GM21381 (cell line): ENCODE measurements around the gene KIRREL3.

Experiments
- ATAC-seq: cut with Tn5 transposase; IDR thresholded peaks from one replicate; pipeline ENCODE4 v1.9.1; 2021; ENCODE audit warnings: mild to moderate bottlenecking, moderate library complexity; ENCODE audit not compliant: unreplicated experiment

The KIRREL3 gene

GRCh38 chr11:126433989-126434949, 566.3 kb downstream of the KIRREL3 start:
- ATAC-seq, result no peak

DNA sequence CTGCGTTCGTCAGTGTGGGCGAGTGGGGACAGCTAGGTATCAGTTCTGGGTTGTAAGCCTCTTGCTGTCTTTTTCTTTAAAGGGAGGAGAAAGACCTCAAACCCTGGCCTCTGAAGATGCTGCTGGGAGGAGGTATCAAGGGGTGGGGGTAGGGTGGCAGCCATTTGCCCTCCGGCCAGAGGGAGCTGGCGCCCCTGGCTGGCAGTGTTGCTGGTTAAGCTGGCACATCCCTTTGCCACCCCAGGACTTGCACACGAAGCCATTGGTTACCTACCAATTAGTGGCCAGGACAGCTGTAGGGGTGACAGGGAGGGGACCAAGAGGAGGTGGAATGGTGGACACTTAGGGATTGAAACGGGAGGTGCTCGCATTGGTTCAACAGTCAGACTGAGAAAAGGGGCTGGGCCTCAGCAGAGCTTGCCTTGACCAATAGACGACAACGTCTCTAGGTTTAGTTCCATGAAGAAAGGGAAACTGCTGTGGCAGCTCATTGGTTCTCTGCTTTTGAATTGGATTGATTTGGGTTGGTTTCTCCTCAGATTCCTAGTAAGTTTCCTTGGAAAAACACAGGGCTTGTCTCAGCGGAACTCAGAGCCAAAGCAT, 567.2 kb downstream of the KIRREL3 start:
- ATAC-seq, result no peak

DNA sequence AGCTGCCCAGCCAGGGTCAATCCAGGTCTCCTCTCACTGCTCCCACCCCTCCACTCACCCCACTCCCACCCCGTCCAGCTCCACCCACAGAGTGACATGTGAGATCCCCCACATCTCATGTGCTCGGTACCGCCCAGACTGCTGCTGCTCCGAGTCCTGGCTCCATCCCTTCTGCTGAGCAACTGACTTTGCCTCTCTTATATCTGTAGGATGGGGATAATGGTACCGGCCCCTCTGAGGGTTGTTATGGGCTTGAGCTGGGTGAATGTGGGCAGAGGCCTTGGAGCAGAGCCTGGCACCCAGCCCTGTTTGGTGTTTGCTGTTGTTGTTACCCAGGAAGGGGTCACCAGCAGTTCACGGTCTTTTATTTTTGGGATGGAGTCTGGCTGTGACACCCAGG, 568.0 kb downstream of the KIRREL3 start:
- no peak for ATAC-seq

- ATAC-seq, result no peak
Measured at GRCh38 chr11:126432065-126432461, 568.5 kb downstream of the KIRREL3 start.

GRCh38 chr11:126431401-126432064, 569.0 kb downstream of the KIRREL3 start:
- ATAC-seq, result no peak

- ATAC-seq, result no peak
Measured at GRCh38 chr11:126430581-126431335, 569.8 kb downstream of the KIRREL3 start.

DNA sequence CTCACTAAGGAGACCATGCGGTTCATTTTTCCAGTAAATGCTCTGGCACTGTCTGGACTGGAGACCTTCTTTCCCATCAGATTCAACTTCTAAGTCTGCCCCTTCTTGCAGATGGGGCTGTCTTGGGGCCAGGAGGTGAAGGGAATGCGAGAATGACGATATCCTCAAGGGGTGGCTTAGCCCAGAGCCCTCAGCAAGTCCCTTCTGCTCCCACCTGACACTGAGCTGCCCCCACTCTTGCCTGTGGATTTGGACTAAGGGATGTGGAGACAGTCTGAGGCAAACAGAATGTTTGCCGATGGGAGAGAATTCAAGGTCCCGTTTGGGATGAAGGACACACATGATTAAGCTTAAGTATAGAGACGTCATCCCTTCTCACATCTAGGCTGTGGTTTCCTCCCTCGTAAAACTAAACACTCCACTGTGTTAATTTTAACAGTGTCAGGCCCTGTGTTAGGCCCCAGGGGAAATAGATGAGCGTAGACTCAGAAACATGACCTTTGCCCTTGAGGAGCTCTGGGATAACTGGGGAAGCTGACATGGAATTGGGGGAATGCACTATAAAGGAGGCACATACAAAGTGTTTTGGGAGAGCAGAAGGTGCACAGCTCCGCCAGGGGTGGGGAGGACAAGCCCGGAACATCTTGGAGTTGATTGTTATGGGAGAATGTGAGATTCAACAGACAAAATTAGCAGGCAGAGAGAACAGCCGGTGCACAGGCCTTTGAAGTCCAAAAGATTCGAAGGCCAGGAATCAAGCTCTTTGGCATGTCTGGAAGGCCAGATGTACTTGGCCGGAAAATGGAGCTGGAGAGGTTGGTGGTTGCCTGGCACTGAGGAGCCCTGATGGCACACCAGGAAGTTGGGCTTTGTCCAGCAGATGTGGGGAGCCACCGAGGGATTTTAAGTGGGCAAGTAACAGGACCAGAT, 573.5 kb downstream of the KIRREL3 start:
- peak; percentile 85 for ATAC-seq

DNA sequence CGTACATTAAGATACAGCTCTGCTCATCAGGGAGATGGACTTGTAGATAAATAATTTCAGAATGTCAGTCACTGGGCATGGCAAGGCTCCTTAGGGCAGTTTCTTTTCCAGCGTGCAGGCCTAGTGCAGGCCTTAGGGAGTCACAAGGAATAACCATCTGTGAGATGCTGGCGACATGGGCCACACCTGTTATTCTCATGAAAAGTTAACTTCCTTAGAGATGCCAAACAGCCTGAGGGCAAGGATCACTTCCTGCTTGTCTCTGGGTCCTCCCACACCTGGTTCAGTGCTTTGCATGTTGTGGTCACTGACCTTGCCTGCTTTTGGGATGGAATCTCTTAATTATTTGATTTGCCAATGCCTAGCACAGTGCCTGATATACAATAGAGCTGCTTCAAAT, 574.5 kb downstream of the KIRREL3 start:
- ATAC-seq, result no peak

GRCh38 chr11:126424471-126425039, 576.0 kb downstream of the KIRREL3 start:
- no peak for ATAC-seq

DNA sequence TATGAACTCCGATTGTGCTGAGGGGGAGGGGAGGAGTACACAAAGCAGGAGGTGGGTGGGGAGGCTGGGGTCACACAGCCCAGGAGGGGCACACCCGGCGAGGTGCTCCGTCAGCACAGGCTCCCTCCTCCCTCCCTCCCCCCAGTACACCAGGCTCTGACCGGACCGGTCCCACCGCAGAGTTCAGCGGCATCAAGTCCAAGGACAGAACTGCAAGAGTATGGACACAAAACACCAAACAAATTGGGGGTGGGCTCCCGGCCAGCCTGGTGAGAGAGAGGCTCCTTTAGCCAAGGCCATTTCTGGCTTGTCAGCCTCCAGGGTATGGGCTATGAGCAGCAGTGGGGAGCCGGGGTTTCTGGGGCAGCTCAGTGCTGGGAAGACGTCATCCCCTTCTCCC, 576.8 kb downstream of the KIRREL3 start:
- no peak for ATAC-seq

DNA sequence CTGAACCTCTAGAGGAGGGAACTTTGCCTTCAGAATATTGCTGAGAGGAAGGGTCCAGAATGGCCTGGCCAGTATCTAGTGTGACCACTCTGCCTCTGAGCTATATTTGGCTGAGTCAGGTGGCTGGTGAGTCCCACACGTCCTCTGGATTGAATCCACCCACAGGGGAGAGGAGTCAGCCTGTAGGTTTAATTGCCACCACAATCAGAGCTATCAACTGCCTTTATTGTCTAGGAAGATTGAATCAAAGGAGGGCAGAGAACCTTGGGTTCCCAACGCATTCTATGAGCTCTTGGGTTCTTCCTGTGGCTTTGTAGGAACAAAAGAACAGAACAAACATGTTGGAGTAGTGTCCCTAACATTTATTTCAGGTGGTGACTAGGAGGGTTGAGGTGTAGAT, 577.4 kb downstream of the KIRREL3 start:
- ATAC-seq, result no peak

- no peak for ATAC-seq
Measured at GRCh38 chr11:126422446-126422845, 578.1 kb downstream of the KIRREL3 start.

GRCh38 chr11:126421271-126421671, 579.3 kb downstream of the KIRREL3 start:
- ATAC-seq, result no peak

DNA sequence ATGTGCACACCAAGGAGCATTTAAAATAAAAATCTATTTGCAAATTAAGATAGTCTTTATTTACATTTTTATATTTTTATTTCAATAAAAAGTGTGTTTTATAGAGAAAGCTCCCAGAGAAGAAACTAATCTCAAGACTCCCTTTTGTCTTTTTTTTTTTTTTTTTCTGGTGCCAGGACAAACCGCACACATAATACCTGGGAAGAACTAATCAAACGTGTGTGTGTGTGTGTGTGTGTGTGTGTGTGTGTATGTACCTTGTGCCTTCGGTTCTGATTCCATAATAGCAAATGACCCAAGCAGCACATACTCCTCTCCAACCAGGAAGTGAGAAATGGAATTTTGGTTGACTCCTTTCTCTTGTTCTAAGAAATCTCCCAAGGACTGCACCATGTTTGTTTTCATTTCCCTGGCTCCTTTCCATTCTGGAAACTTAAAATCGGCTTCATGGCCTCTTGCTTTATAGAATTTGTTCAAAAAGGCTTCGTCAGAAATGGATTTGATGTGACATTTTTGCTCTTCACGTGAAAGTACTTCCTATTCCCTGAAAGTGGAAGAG, 579.8 kb downstream of the KIRREL3 start:
- no peak for ATAC-seq

GRCh38 chr11:126419801-126420697, 580.5 kb downstream of the KIRREL3 start:
- peak; percentile 71 for ATAC-seq

- no peak for ATAC-seq
Measured at GRCh38 chr11:126418887-126419286, 581.7 kb downstream of the KIRREL3 start.

DNA sequence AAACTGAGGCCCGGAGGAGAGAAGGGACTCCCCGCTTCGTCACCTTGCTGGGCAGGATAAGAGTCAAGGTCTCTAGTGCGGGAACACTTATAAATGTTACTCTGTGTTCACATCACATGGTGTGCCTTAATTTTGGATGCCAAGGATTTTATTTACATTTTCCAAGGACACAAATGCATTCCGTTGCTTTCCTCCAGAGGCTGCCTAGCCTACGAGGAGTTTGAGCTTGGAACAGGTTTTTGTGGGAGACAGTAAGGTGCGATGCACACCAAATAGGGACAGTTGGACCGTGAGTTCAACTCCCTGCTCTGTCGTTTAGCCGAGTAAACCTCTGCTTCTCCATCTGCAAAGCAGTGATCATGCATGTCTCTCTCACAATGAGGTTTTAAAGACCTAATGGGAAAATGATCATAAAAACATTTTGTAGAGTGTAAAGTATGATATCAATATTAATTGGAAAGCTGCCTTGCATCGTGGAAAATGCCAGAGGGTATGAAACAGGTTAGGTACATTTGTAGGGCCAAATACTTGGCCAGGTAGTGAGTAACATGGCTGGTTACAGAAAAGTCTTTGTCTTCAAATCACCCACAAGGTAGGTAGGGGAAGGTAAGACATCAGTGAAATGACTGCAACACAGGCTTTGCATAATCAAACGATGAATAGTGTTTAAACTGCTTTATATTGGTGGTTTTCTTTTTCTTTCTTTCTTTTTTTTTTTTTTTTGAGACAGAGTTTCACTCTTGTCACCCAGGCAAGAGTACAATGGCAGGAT, 583.3 kb downstream of the KIRREL3 start:
- ATAC-seq, result no peak
